Activated naive CD4-positive, alpha-beta T cell treated with anti-CD3 and anti-CD28 coated beads, Interleukin-2, amount 10 ng/mL, durations not matched to agents 7 days and 5 days (primary cell): ENCODE measurements around the gene MYO5B.
A peak's percentile ranks its signal among the peaks of the same experiment; 100 is the strongest.

Experiments used
- CTCF ChIA-PET: fragments of 350-600 bp; sonication (Branson Sonifier 250); formaldehyde crosslinking; loops from one replicate; lab custom pipeline; 2021; ENCODE audit warnings: antibody characterized with exemption; lab: Charles Lee
- DNase-seq: peaks from one replicate; pipeline ENCODE4 v3.0.0-alpha.2; 2020
- H3K27ac Mint-ChIP-seq: one replicate; pipeline ENCODE4 v1.8.0; 2021; ENCODE audit warnings: mild to moderate bottlenecking, moderate library complexity, mixed read lengths
- H3K27me3 Mint-ChIP-seq: one replicate; pipeline ENCODE4 v1.8.0; 2021; ENCODE audit warnings: mild to moderate bottlenecking, mixed read lengths
- H3K36me3 Mint-ChIP-seq: one replicate; pipeline ENCODE4 v1.8.0; 2021; ENCODE audit warnings: mixed read lengths
- H3K4me1 Mint-ChIP-seq: one replicate; pipeline ENCODE4 v1.8.0; 2021; ENCODE audit warnings: mixed read lengths
- H3K4me3 Mint-ChIP-seq: one replicate; pipeline ENCODE4 v1.8.0; 2021; ENCODE audit warnings: mild to moderate bottlenecking, moderate library complexity, mixed read lengths
- H3K9me3 Mint-ChIP-seq: one replicate; pipeline ENCODE4 v1.8.0; 2021; ENCODE audit warnings: mixed read lengths

Gene MYO5B

DNA sequence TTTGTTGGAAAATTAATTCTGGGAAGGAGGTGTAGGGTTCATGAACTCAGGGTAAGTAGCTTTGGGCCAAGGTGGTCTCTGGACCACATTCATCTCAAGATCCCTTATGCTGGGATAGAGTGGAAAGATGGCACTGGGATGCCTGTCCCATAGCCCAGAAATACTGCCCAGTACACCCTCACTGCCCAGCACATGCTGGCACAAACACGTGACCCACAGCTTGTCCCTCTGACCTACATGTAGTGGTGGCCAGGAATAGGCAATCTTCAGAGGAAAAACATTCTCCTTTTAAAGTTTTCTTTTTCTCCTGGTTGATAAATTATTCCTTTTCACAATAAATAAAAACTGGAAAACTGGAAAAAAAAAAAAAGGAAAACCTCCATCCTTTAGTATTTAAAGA, 246.0 kb downstream of the MYO5B start:
- CTCF ChIA-PET = no interaction called here
- no peak for DNase-seq
- H3K9me3 Mint-ChIP-seq = no peaks in the 10 kb centered on the region
- peaks cover 27% of the 10 kb centered on the region for H3K4me1 Mint-ChIP-seq
- no peak overlapping the region for H3K27ac Mint-ChIP-seq
- H3K36me3 Mint-ChIP-seq = no peaks in the 10 kb centered on the region
- H3K27me3 Mint-ChIP-seq = peaks cover 19% of the 10 kb centered on the region
- H3K4me3 Mint-ChIP-seq = no peak overlapping the region

- Mint-ChIP-seq H3K4me1 (peaks cover 6% of the 10 kb centered on the region), H3K4me3 (no peak overlapping the region), H3K27me3 (peaks cover 7% of the 10 kb centered on the region), H3K27ac (no peak overlapping the region), H3K36me3 (no peaks in the 10 kb centered on the region), H3K9me3 (no peaks in the 10 kb centered on the region)
- DNase-seq = peak; percentile 47
- CTCF ChIA-PET = interaction anchor here (1.4 kb wide), 1 partner anchor 412 kb away, joined by 5 read pairs; no protein-coding TSS in a partner anchor
Observed at GRCh38 chr18:49944663-49945062, 250.3 kb downstream of the MYO5B start.

GRCh38 chr18:49936821-49937220, 258.1 kb downstream of the MYO5B start:
- CTCF ChIA-PET = no interaction called here
- no peak for DNase-seq
- no peaks in the 10 kb centered on the region for H3K4me1 Mint-ChIP-seq
- H3K9me3 Mint-ChIP-seq = no peaks in the 10 kb centered on the region
- no peaks in the 10 kb centered on the region for H3K36me3 Mint-ChIP-seq
- no peak overlapping the region for H3K4me3 Mint-ChIP-seq
- H3K27me3 Mint-ChIP-seq = peaks cover 11% of the 10 kb centered on the region
- H3K27ac Mint-ChIP-seq = no peak overlapping the region

DNA sequence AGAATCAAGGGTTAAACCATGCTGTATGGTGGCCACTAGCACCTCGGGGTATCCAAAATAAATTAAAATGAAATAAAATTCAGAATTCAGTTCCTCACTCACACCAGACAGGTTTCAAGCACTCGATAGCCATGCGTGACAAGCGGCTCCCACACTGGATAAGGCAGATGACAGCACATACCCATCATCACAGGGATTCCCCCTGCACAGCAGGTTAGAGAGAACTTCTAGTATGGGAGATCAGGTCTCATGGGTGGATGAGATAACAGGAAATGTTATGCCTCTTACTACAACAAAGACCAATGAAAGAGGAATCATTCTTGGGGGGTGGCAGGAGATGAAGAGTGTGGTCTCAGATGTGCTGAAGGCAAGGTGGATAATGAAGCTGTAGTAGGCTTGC, 259.7 kb downstream of the MYO5B start:
- no peak overlapping the region for H3K4me3 Mint-ChIP-seq
- H3K27me3 Mint-ChIP-seq = peaks cover 18% of the 10 kb centered on the region
- no peaks in the 10 kb centered on the region for H3K4me1 Mint-ChIP-seq
- H3K27ac Mint-ChIP-seq = no peak overlapping the region
- no peaks in the 10 kb centered on the region for H3K9me3 Mint-ChIP-seq
- CTCF ChIA-PET = no interaction called here
- no peaks in the 10 kb centered on the region for H3K36me3 Mint-ChIP-seq
- DNase-seq = no peak

GRCh38 chr18:49934457-49934856, 260.5 kb downstream of the MYO5B start:
- CTCF ChIA-PET = no interaction called here
- H3K27me3 Mint-ChIP-seq = peaks cover 19% of the 10 kb centered on the region
- no peak for DNase-seq
- no peaks in the 10 kb centered on the region for H3K4me1 Mint-ChIP-seq
- H3K27ac Mint-ChIP-seq = no peak overlapping the region
- H3K4me3 Mint-ChIP-seq = no peak overlapping the region
- no peaks in the 10 kb centered on the region for H3K9me3 Mint-ChIP-seq
- H3K36me3 Mint-ChIP-seq = no peaks in the 10 kb centered on the region

- no peak for DNase-seq
- H3K4me3 Mint-ChIP-seq = no peak overlapping the region
- no peaks in the 10 kb centered on the region for H3K4me1 Mint-ChIP-seq
- H3K9me3 Mint-ChIP-seq = no peaks in the 10 kb centered on the region
- H3K27ac Mint-ChIP-seq = no peak overlapping the region
- H3K36me3 Mint-ChIP-seq = no peaks in the 10 kb centered on the region
- H3K27me3 Mint-ChIP-seq = peaks cover 21% of the 10 kb centered on the region
- CTCF ChIA-PET = no interaction called here
Observed at GRCh38 chr18:49933530-49934128, 261.3 kb downstream of the MYO5B start.

- peaks cover 18% of the 10 kb centered on the region for H3K27me3 Mint-ChIP-seq
- H3K4me3 Mint-ChIP-seq = no peak overlapping the region
- no peak overlapping the region for H3K27ac Mint-ChIP-seq
- no peaks in the 10 kb centered on the region for H3K36me3 Mint-ChIP-seq
- no peaks in the 10 kb centered on the region for H3K9me3 Mint-ChIP-seq
- CTCF ChIA-PET = no interaction called here
- H3K4me1 Mint-ChIP-seq = no peaks in the 10 kb centered on the region
- no peak for DNase-seq
Observed at GRCh38 chr18:49931760-49932159, 263.2 kb downstream of the MYO5B start.

GRCh38 chr18:49931179-49931578, 263.8 kb downstream of the MYO5B start:
- Mint-ChIP-seq H3K4me3 (no peak overlapping the region), H3K9me3 (no peaks in the 10 kb centered on the region), H3K27ac (no peak overlapping the region), H3K27me3 (peaks cover 18% of the 10 kb centered on the region), H3K36me3 (no peaks in the 10 kb centered on the region), H3K4me1 (no peaks in the 10 kb centered on the region)
- CTCF ChIA-PET = no interaction called here
- no peak for DNase-seq

DNA sequence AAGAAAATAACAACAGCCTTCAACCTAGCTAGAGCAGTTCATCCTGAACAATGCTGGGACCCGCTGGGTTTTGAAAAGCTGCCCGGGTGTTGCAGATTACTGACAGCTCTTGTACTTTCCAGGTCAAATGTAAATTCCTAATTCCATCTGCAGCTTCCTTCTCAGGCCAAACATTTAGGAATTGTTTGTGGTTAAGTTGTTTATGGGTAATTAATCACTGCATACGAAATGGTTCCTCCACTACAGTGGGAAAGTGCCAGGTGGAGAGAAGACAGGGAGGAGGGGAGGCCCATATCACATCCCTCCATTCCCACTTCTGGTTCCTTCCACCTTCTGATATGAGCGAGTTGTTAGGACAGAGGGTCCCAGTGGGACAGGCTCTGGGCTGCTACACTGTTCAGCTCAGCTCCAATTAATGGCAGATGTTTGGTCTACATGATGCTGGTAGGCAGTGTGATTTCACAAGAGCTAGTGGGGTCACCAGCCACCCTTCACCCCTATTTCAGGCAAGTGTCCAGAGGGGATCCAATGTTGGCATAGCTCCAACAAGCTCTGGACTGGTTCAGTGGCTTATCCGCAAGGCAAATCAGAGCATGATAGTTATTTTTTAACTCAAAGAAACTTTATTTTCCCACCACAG, 268.7 kb downstream of the MYO5B start:
- Mint-ChIP-seq H3K27me3 (peaks cover 27% of the 10 kb centered on the region), H3K27ac (no peak overlapping the region), H3K4me1 (no peaks in the 10 kb centered on the region), H3K4me3 (no peak overlapping the region), H3K36me3 (no peaks in the 10 kb centered on the region), H3K9me3 (no peaks in the 10 kb centered on the region)
- CTCF ChIA-PET = no interaction called here
- DNase-seq = no peak

GRCh38 chr18:49924293-49924983, 270.5 kb downstream of the MYO5B start:
- H3K4me3 Mint-ChIP-seq = no peak overlapping the region
- no peaks in the 10 kb centered on the region for H3K36me3 Mint-ChIP-seq
- H3K27ac Mint-ChIP-seq = no peak overlapping the region
- no peaks in the 10 kb centered on the region for H3K4me1 Mint-ChIP-seq
- H3K9me3 Mint-ChIP-seq = no peaks in the 10 kb centered on the region
- DNase-seq = no peak
- H3K27me3 Mint-ChIP-seq = peaks cover 33% of the 10 kb centered on the region
- CTCF ChIA-PET = no interaction called here

DNA sequence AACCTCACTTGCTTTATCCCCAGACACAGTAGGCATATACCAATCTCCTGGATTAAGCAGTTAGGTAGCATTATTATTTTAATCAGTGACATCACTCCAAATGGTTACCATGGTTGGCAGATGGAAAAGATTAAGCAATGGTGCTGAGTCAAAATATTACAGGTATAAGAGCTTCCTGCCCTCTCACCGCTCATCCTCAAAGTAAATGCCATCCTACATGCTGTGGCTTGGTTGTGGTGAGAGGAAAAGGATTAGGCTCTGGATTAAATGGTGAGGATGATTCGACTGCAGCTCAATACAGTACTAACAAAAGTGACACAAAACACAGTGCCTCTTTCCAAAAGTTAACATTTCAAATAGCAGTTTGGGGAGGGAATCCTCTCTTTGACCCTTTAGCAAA, 272.7 kb downstream of the MYO5B start:
- H3K9me3 Mint-ChIP-seq = no peaks in the 10 kb centered on the region
- H3K4me3 Mint-ChIP-seq = no peak overlapping the region
- H3K27ac Mint-ChIP-seq = no peak overlapping the region
- H3K27me3 Mint-ChIP-seq = peaks cover 40% of the 10 kb centered on the region
- H3K36me3 Mint-ChIP-seq = no peaks in the 10 kb centered on the region
- DNase-seq = no peak
- no peaks in the 10 kb centered on the region for H3K4me1 Mint-ChIP-seq
- CTCF ChIA-PET = no interaction called here

GRCh38 chr18:49921318-49921985, 273.5 kb downstream of the MYO5B start:
- Mint-ChIP-seq H3K4me1 (no peaks in the 10 kb centered on the region), H3K9me3 (no peaks in the 10 kb centered on the region), H3K27ac (no peak overlapping the region), H3K27me3 (peaks cover 41% of the 10 kb centered on the region), H3K36me3 (no peaks in the 10 kb centered on the region), H3K4me3 (no peak overlapping the region)
- no peak for DNase-seq
- CTCF ChIA-PET = no interaction called here

GRCh38 chr18:49920731-49921130, 274.2 kb downstream of the MYO5B start:
- H3K4me3 Mint-ChIP-seq = no peak overlapping the region
- H3K27me3 Mint-ChIP-seq = peaks cover 41% of the 10 kb centered on the region
- no peak overlapping the region for H3K27ac Mint-ChIP-seq
- CTCF ChIA-PET = no interaction called here
- no peaks in the 10 kb centered on the region for H3K36me3 Mint-ChIP-seq
- H3K4me1 Mint-ChIP-seq = no peaks in the 10 kb centered on the region
- DNase-seq = no peak
- no peaks in the 10 kb centered on the region for H3K9me3 Mint-ChIP-seq

DNA sequence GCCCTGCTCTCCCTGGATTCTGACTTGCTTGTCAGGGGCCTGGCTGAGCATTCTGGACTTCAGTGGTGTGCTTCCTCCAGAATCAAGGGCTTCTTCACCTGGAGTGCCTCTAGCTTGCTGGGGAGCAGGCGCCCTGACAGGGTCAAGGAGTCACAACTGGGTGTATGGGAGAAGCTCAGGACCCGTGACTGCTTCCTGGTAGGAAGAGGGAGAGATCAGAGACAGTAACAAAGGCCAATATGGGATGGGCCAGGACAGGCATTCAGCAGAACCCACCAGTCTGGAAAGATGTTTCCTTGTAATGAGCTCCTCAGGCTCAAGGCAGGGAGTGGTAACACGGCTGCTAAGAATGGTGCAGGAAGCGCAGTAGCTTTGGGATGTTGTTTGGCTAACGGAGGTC, 277.2 kb downstream of the MYO5B start:
- peaks cover 22% of the 10 kb centered on the region for H3K27me3 Mint-ChIP-seq
- no peaks in the 10 kb centered on the region for H3K4me1 Mint-ChIP-seq
- no peak overlapping the region for H3K4me3 Mint-ChIP-seq
- no peak for DNase-seq
- CTCF ChIA-PET = no interaction called here
- peaks cover 2% of the 10 kb centered on the region for H3K9me3 Mint-ChIP-seq
- H3K36me3 Mint-ChIP-seq = no peaks in the 10 kb centered on the region
- H3K27ac Mint-ChIP-seq = no peak overlapping the region
